Hematopoietic multipotent progenitor cell treated with erythropoietin and hydrocortisone succinate and interleukin-3 and kit ligand, for 17 days (in vitro differentiated cells): ENCODE results near the gene RCOR3.
"Not testable (repeated sequence)": the region's sequence is repeated elsewhere in the genome, so short reads cannot be mapped to it uniquely, and the experiment has no call there.

Experiments
- DNase-seq: peaks from one replicate; pipeline ENCODE4 v3.0.0-alpha.2; 2015; ENCODE audit warnings: low spot score

RCOR3 gene

DNA sequence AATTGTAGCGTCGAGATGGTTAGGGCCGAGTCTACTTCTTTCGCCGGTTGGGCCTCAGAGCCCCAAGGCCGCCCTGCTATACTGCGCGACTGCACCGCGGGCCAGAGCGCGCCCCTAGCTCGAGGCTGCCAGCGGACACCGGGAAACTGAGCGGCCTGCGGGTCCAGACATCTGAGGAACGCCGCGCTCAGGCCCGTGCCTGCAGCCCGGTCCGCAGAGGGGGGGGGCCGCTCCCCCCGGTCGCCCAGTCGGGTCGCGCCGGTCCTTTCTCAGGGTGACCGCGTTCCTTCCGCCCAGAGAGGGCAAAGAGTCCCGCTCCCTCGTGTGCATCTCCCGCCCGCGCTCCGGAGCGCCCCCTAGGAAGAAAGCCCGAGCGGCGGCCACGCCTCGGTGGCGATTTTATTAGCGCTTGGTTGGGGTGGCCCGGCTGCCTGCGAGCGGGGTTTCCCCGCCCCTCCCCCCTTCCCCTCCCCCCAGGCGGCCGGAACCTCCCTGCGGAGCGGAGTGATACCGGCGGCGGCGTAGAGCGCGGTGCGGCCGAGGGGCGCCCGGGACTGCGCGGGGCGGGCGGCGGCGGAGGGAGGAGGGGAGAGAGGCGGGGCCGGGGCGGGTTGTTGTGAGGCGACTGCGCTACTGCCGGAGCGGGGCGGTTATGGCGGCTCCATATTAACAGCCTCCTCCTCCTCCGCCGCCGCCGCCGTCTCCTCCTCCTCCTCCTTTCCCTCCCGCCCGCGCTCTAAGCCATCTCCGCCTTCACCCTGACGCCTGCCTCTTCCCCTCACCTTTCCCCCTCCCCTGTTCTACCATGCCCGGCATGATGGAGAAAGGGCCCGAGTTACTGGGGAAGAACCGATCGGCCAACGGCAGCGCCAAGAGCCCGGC is at the start of gene RCOR3:
TSS of gene RCOR3 (plus strand) at position 611 of the 882 bp plus-strand sequence. CDS start at position 806, 195 bp downstream.
- peak; percentile 95 for DNase-seq

GRCh38 chr1:211210052-211210451 is 49.1 kb upstream of the RCOR3 start:
- no peak for DNase-seq

DNA sequence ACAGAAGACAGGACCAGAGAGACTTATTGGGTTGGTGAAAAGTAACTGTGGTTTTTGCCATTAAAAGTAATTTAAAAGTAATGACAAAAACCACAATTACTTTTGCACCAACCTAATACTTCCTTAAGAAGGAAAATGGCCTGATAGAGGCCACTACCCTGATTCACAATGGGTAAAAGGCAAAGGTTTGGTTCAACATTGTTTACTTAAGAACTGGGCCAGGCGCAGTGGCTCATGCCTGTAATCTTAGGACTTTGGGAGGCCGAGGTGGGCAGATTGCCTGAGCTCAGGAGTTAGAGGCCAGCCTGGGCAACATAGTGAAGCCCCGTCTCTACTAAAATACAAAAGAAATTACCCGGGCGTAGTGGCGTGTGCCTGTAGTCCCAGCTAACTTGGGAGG is 48.2 kb upstream of the RCOR3 start:
- DNase-seq = no peak

DNA sequence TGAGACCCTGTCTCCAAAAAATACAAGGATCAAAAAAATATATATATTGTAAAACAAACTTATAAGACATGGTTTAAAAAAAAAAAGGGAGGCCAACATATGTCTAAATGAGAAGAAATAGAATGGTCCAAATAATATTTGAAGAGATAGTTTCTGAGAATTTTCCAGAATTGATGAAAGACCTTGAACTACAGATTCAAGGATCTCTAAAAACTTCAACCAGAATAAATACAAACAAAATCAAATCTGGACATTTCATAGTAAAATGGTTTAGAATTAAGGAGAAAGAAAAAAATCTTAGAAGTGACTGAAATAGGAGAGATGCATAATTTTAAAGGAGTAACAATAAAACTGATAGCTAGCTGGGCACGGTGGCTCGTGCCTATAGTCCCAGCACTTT is 45.5 kb upstream of the RCOR3 start:
- DNase-seq = no peak

GRCh38 chr1:211215577-211215976 is 43.6 kb upstream of the RCOR3 start:
- DNase-seq = no peak

- no peak for DNase-seq
Observed at GRCh38 chr1:211217392-211217791, 41.8 kb upstream of the RCOR3 start.

DNA sequence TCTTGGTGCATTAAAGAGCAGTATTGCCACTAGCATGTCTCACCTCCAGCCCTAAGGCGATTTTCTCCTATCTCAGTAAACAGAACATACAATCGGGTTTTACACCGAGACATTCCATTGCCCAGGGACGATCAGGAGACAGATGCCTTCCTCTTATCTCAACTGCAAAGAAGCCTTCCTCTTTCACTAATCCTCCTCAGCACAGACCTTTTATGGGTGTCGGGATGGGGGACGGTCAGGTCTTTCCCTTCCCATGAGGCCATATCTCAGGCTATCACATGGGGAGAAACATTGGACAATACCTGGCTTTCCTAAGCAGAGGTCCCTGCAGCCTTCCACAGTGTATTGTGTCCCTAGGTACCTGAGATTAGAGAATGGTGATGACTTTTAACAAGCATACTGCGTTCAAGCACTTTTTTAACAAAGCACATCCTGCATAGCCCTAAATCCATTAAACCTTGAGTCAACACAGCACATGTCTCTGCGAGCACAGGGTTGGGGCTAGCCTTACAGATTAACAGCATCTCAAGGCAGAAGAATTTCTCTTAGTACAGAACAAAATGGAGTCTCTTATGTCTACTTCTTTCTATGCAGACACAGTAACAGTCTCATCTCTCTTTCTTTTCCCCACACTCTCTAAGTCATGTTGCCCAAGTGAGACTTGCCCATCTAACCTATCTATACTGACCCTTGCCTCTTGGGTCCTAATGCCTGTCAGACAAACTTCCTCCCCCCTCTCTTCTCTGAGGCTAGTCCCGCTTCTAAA is 36.5 kb upstream of the RCOR3 start:
- DNase-seq = not testable (repeated sequence)

GRCh38 chr1:211228573-211229364 is 30.4 kb upstream of the RCOR3 start:
- not testable (repeated sequence) for DNase-seq

- DNase-seq = no peak
Observed at GRCh38 chr1:211229365-211229759, 29.8 kb upstream of the RCOR3 start.

DNA sequence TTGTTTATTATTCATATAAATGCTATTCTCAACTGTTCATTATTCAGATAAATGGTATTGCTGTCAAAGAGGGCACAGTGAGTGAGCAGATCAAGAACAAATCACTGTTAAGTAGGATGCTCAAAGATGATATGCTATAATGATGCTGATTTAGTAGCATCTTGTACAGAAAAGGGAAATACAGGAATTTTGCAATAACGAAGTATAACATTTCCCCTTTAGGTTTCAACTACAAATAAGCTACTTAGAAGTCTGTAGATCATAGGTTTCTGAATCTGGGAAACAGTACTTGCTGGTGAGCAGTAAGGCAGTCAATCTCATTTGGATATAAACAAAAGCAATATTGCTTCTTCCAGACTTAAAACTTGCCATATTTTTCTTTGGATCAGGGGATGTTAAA is 27.3 kb upstream of the RCOR3 start:
- DNase-seq = no peak

- no peak for DNase-seq
Observed at GRCh38 chr1:211236633-211237320, 22.4 kb upstream of the RCOR3 start.

DNA sequence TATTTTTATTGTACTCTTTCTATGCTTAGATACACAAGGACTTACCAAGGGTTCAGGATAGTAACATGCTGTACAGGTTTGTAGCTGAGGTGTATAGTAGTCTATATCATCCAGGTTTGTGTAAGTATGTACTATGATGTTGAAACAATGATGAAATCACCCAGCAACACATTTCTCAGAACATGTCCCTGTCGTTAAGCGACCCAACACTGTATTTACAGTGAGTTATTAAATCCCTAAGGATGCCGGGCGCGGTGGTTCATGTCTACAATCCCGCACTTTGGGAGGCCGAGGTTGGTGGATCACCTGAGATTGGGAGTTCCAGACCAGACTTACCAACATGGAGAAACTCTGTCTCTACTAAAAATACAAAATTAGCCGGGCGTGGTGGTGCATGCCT is 21.6 kb upstream of the RCOR3 start:
- no peak for DNase-seq

DNA sequence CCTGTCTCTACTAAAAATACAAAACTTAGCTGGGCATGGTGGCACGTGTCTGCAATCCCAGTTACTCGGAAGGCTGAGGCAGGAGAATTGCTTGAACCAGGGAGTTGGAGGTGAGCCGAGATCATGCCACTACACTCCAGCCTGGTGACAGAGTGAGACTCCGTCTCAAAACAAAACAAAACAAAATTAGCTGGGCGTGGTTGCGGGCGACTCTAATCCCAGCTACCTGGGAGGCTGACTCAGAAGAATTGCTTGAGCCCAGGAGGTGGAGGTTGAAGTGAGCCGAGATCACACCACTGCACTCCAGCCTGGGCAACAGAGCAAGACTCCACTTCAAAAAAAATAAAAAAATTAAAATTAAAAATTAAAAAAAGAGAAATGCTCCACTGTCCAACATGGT is 18.6 kb upstream of the RCOR3 start:
- not testable (repeated sequence) for DNase-seq

DNA sequence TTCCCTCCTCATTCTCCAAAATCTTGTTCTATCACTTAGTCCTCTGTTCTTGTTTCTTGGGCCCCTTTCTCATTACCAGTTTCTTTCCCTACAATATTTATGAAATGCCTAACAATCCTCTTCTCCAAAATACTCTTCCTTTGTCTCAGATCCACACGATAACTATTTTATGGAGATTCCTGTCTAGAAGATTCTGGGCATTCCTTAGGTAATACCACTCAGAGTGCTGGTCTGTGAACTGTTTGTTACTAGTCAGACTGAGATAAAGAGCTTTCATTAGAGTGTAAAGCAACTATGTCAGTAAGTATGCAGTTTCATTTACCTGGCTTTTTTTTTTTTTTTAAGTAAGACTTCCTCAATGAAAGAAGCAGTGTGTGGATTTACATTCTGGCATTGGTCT is 18.1 kb upstream of the RCOR3 start:
- no peak for DNase-seq

DNA sequence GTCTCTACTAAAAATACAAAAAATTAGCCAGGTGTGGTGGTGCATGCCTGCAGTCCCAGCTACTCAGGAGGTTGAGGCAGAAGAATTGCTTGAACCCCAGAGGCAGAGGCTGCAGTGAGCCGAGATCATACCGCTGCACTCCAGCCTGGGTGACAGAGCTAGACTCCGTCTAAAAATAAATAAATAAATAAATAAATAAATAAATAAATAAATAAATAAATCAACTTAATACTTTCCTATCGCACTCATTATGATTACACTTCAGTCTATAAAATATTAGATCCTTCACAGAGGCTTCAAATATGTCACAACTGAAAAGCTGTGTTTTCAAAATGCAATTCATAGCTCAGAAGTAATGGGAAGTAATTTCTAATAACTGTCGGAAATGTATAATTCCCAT is 15.5 kb upstream of the RCOR3 start:
- DNase-seq = not testable (repeated sequence)

DNA sequence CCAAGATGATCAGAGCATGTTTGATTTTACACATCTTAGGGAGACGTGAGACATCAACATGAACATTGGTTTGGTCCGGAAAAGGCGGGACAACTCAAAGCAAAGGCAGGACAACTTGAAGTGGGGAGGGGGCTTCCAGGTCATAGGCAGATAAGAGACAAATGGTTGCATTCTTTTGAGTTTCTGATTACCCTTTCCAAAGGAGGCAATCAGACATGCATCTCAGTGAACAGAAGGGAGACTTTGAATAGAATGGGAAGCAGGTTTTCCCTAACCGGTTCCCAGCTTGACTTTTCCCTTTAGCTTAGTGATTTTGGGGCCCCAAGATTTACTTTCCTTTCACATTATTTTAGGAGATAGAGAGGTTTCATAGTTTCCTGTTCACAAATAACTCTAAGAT is 12.6 kb upstream of the RCOR3 start:
- not testable (repeated sequence) for DNase-seq

DNA sequence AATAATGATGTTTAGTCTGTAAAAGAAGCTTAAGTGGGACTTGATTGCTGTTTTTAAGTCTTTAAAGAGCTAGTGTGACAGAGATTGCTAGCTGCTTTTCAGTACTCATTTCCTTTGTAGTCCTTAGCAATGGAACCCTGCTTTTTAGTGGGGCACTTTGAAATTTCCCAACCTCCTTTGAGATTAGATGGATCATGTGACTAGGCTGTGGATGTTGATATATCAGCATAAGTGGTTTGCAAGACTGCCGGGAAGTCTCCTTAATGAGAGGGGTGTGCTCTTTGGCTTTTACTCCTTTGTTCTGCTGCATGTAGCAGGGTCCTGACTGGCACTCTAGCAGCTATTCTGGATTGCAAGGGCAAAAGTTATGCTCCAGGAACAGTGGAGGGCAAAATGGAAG is 11.2 kb upstream of the RCOR3 start:
- no peak for DNase-seq

DNA sequence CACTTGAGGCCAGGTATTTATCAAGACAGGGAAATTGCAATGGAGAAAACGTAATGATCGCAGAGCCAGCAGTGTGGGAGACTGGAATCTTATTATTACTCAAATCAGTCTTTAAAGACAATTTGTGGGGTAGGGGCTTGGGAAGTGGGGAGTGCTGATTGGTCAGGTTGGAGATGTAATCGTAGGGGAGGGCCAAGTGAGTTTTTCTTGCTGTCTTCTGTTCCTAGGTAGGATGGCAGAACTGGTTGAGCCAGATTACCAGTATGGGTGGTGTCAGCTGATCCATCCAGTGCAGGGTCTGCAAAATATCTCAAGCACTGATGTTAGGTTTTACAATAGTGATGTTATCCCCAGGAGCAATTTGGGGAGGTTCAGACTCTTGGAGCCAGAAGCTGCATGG is 9.6 kb upstream of the RCOR3 start:
- DNase-seq = not testable (repeated sequence)

DNA sequence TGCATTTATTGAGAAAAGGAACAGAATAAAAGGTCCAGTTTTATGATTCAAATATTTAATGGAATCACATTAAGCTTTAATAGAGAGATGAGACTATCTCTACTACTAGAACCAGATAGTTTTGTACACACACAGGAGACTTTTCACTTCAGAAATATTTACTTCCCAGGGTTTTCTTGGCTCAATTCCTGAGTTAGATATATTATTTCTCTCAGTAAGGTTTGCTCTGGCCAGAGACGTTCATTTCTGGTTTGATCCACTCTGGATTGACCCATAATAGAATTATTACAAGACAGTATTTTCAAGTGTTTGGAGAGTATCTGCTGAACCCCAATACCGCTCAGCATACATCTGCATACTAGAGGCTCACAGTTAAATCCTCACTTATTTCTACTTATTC is 1.3 kb upstream of the RCOR3 start:
- no peak for DNase-seq

- peak; percentile 81 for DNase-seq
Observed at GRCh38 chr1:211258310-211258755, 833 bp upstream of the RCOR3 start.

DNA sequence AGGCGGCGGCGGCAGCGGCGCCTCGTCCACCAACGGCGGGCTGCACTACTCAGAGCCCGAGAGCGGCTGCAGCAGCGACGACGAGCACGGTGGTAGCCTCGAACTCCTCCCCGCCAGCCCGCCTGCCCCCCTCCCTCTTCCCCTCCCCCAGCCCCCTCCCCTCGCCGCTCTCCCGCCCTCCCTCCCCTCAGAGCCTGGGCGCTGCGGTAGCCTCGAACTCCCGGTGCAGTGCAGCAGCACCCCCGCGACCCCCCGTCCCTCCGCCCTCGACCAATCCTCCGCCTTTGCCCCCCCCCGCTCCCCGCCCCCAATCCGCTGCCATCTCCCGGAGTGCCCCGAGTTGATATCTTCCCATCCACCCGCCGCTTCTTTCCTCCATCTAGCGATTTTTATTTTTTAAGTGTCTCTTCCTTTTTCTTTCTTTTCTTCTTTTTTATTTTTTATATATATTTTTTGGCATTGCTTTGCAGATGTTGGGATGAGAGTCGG is 516 bp downstream of the RCOR3 start:
- DNase-seq = peak; percentile 47
